ENCODE results near the gene PCED1B.

PCED1B gene

DNA sequence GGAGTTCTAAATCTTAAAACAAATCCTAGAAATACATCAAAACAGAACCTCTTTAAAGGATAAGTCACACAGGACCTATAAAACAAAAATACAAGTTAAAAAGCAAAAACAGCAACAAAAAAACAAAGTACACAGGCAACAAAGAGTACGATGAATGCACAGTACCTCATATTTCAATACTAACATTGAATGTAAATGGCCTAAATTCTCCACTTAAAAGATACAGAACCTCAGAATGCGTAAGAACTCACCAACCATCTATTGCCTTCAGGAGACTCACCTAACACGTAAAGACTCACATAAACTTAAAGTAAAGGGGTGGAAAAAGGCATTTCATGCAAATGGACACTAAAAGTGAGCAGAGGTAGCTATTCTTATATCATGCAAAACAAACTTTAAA, 172.5 kb downstream of the PCED1B start:
- no peak overlapping the region for H3K4me3 ChIP-seq (replicated peaks; ENCODE audit: low read depth, low read length)
- TF ChIP-seq CTCF (IDR thresholded peaks at IDR 0.05; ENCODE audit: low read length, missing control alignments), result no peak
- DNase-seq (ENCODE audit: low read depth), result no peak

GRCh38 chr12:47264951-47265350, 185.5 kb downstream of the PCED1B start:
- no peak for TF ChIP-seq CTCF (IDR thresholded peaks at IDR 0.05; ENCODE audit: low read length, missing control alignments)
- DNase-seq (ENCODE audit: low read depth), result no peak
- H3K4me3 ChIP-seq (replicated peaks; ENCODE audit: low read depth, low read length), result no peak overlapping the region

- DNase-seq (ENCODE audit: low read depth), result no peak
- no peak for TF ChIP-seq CTCF (IDR thresholded peaks at IDR 0.05; ENCODE audit: low read length, missing control alignments)
- no peak overlapping the region for H3K4me3 ChIP-seq (replicated peaks; ENCODE audit: low read depth, low read length)
Measured at GRCh38 chr12:47265391-47265790, 186.0 kb downstream of the PCED1B start.

- no peak for DNase-seq (ENCODE audit: low read depth)
- H3K4me3 ChIP-seq (replicated peaks; ENCODE audit: low read depth, low read length), result no peak overlapping the region
- no peak for TF ChIP-seq CTCF (IDR thresholded peaks at IDR 0.05; ENCODE audit: low read length, missing control alignments)
Measured at GRCh38 chr12:47267571-47267970, 188.2 kb downstream of the PCED1B start.

GRCh38 chr12:47268501-47269454, 189.4 kb downstream of the PCED1B start:
- no peak overlapping the region for H3K4me3 ChIP-seq (replicated peaks; ENCODE audit: low read depth, low read length)
- TF ChIP-seq CTCF (IDR thresholded peaks at IDR 0.05; ENCODE audit: low read length, missing control alignments), result no peak
- no peak for DNase-seq (ENCODE audit: low read depth)

DNA sequence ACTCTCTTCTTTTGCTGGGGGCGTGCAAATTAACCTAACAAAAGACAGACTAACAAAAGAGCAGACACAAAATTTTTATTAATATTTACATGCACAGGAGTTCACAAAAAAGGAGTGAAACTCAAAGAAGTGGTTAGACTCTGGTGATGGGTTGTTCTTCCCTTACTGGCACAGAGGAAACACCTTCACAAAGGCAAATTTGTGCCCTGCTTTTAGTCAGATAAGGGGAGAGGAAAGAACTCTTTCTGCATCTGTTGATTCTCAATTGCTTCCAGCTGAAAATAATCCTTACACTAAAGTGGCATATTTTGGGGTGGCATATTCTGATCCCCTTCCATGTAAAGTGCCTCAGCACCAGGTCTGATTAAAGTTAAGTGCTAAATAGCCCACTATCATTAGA, 190.5 kb downstream of the PCED1B start:
- DNase-seq (ENCODE audit: low read depth), result no peak
- no peak overlapping the region for H3K4me3 ChIP-seq (replicated peaks; ENCODE audit: low read depth, low read length)
- TF ChIP-seq CTCF (IDR thresholded peaks at IDR 0.05; ENCODE audit: low read length, missing control alignments), result no peak

Data from fibroblast of pulmonary artery (primary cell).